GM19025 (cell line): ENCODE results near the gene FAM204A.

Source experiments
- ATAC-seq: cut with Tn5 transposase; IDR thresholded peaks from one replicate; pipeline ENCODE4 v1.9.1; 2021; ENCODE audit warnings: mild to moderate bottlenecking, low read depth, moderate library complexity; ENCODE audit not compliant: unreplicated experiment

FAM204A gene

GRCh38 chr10:118341791-118342637, at the start of gene FAM204A:
Gene FAM204A, minus strand, starts transcription at chr10:118342324. Its CDS starts 5,909 bp downstream, at chr10:118336415.
- ATAC-seq, result peak; percentile 100

DNA sequence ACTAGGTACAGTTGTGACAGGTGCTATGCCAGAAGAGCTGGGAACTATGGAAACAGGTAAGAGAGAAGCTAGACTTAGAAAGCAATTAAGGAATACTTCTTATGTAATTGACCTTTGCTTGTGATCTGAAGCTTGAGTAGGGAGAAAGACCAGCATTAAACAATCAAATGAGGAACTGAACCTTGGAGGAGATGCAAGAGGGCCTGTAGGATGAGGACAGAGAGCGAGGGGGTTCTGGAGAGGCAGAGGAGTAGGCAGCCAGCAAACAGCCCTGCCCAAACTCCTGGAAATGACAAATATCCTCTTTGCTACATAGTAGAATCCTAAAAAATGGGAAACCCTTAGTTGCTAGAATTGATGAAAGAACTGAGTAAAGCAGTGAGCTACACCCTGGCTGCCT, 41.6 kb upstream of the FAM204A start:
- no peak for ATAC-seq

GRCh38 chr10:118383063-118383689, 41.1 kb upstream of the FAM204A start:
- ATAC-seq, result no peak

DNA sequence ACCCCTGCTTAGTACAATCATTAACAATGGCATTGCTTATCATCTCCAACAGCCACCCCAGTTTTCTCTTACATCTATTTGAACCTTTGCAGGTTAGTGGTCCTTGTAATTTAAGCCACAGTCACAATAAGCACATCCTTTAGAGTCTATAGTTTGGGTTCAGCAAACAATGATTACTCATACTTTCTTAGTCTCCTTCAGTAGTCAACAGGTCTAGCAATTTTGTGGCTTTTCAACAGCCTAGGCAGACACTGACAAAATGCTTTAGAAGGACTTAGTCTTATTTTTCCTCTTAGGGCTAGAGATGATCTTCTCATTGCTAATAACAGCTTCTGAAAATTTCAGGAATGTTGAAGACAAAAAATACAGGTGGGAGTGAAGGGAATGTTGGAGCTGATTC, 32.3 kb upstream of the FAM204A start:
- ATAC-seq, result no peak

DNA sequence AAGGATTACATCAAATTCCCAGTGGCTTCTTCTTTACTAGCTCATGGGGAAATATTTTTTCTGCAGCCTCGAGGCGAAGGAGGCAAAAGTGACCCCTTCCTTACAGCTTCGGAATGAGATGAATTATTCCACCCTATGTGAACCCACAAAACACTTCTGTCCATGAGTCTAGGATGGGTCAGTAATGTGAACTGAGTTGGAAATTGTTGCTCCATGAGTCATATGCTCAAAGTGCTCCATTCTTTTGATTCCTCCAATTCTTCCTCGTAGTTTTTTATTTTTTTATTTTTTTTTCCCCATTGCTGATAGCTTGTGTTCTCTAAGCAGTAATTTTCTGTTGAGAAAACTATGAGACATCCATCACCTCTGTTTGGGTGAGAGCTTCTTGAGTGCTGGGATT, 31.7 kb upstream of the FAM204A start:
- ATAC-seq, result no peak

GRCh38 chr10:118370499-118370898, 28.4 kb upstream of the FAM204A start:
- no peak for ATAC-seq

- ATAC-seq, result no peak
Measured at GRCh38 chr10:118369641-118370205, 27.6 kb upstream of the FAM204A start.

DNA sequence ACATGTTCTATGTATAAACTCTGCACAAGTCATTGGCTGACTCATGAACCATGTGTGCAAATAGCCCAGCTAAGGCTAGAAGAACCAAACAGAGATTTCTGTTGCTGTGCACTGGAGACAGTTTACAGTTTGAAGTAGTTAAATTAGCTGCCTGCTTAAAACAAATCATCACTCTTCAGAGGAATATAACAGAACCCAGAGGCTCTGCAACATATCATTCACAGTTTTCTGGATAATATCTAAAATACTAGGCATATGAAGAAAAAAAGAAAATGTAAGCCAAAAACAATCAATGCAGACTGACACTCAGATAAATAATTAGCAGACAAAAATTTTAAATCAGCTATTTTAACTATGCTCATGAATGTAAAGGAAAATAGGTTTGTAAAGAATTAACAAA, 23.6 kb upstream of the FAM204A start:
- ATAC-seq, result no peak

DNA sequence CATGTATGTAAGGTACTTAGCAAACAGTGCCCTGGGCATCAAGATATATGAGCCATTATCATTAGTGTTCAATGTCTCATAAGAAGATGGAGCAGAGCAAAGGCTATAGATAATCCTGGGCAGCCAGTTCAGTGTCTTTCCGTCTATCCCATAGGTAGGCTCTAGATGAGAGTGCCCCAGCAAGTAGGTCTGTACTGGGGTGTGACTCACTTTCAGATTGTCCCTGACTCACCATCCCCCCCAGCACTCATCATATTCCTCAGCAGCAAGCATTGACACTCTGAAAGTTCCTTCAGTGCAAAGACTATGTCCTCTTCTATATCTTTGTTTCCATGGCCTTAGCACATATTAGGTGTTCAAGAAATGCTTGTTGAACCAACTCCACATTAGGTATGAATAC, 20.0 kb upstream of the FAM204A start:
- ATAC-seq, result no peak

DNA sequence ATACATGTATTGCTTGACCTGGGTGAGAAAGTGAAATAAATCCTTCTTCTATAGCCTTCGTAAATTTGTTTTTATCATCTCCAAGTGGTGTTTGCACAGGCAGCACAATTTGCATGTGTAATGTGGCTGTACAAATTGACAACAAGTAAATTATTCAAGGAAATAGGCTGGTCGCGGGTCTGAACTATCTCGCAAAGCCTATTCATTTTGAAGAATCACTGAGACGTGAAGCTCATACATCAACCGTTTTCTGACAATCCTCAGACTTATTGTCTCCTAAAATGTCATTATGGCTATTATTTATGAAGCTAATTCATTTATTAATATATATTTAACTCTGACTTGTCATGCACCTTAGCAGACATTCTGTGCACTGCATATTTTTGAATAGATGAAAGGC, 16.2 kb upstream of the FAM204A start:
- no peak for ATAC-seq

DNA sequence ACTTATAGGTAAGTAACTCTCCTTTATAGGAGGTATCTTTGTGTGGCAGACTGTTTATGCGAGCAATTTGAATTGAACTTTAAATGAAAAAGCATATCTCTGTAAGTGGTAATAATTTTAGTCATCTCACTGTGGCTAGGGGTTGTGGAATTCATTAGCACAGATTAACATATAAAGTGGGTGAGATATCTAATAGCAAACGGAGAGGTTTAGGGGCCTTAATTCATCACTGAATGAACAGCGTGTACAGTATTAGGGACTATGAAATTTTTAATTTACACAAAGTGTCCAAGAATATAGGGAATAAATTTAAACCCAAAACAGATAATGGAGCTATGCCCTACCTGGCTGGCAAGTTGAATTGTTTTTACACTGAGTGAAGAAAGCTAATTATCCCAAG, 15.7 kb upstream of the FAM204A start:
- ATAC-seq, result no peak

- ATAC-seq, result no peak
Measured at GRCh38 chr10:118356628-118357027, 14.5 kb upstream of the FAM204A start.

- no peak for ATAC-seq
Measured at GRCh38 chr10:118355234-118355633, 13.1 kb upstream of the FAM204A start.

GRCh38 chr10:118349235-118349634, 7.1 kb upstream of the FAM204A start:
- no peak for ATAC-seq

DNA sequence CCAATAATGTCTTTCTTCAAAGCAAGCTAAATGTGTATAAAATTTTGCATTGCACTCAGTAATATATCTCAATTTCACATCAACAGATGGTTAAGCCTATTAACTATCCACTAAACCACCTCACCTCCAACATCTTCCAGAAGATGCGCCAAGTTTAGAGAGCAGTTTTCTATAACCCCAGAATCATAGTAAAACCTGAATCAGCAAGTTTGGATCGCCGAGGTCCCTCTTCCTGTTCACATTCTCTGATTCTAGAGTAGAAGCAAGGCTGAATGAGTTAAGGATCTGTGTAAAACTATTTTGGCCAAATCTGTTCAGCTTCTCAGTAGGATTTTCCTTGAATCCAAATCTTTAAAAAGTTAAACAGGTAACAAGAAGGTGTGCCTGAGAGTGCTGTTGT, 1.4 kb upstream of the FAM204A start:
- ATAC-seq, result no peak

GRCh38 chr10:118343115-118343514, 991 bp upstream of the FAM204A start:
- no peak for ATAC-seq

GRCh38 chr10:118342638-118343020, 505 bp upstream of the FAM204A start:
- ATAC-seq, result no peak

GRCh38 chr10:118340486-118340885, 1.6 kb downstream of the FAM204A start:
- ATAC-seq, result no peak

DNA sequence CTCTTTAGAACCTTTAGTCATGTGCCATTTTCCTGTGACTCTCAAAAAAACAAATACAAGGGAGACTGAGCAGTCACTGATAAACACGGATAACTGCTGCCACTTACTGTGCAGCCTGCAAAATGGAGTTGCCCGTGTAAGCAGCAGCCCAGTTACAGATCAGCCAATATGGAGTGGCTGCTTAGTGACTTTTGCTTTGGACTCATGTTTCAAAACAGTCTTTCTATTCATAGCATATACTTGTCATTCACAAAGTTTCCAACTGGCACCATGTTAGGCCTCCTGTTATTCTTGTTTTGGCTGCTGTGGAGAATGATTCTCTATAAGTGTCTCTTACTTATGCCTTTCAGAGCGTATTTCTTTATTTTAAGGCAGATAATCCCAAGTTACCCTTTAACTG, 3.0 kb downstream of the FAM204A start:
- ATAC-seq, result no peak

DNA sequence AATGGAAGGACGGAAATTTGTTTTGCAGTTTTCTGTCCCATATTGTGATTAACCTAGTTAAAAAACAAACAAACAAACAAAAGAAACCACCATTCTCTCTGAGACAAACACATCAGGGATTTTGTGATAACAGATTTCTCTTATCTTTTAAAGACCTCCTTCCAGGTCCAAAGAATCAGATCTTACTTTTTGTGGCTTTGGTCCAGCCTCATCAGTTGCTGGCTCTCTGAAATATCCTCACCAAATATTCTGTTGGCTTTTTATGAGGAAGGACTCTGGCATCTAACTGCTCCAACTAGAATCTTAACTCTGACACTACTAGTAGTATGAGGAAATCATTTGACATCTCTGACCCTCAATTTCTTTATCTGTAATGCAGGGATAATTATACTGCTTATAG, 4.8 kb downstream of the FAM204A start:
- no peak for ATAC-seq

DNA sequence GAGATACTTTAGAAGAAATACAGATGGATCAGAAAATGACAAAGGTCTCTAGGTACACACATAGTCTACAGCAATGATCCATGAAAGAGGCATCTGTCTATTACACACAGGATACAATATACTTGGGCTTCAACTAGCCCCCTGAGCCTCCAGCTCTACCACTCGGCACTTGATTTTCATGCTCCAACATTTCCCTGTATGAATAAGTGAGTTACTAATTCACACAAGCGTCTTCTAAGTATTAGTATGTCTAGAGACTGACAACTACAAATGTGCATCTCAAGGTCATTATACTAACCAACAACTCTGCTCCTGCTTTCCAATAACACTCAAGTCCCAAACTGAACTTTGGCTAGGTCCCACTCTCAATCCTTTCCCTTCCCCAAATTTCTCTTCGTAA, 8.3 kb downstream of the FAM204A start:
- no peak for ATAC-seq
